Activated CD8-positive, alpha-beta memory T cell treated with anti-CD3 and anti-CD28 coated beads, Interleukin-2, amount 10 ng/mL, durations not matched to agents 7 days and 5 days (primary cell): ENCODE results near the gene HAND1. TPM values are rescaled to one million over a fixed set of nuclear protein-coding genes. Genes with fewer than 3 reads are reported as not detected.

ENCODE experiments used
- ATAC-seq: fragments of 150-1000 bp; cut with Tn5 transposase; one replicate; pipeline ENCODE4 v1.10.0; 2021; ENCODE audit warnings: moderate library complexity
- CTCF ChIA-PET: fragments of 350-600 bp; sonication (Branson Sonifier 250); formaldehyde crosslinking; loops from one replicate; lab custom pipeline; 2021; ENCODE audit warnings: antibody characterized with exemption; lab: Charles Lee
- DNase-seq: peaks from one replicate; pipeline ENCODE4 v3.0.0-alpha.2; 2020
- H3K27ac Mint-ChIP-seq: one replicate; pipeline ENCODE4 v1.8.0; 2021; ENCODE audit warnings: mild to moderate bottlenecking, mixed read lengths
- H3K27me3 Mint-ChIP-seq: one replicate; pipeline ENCODE4 v1.8.0; 2021; ENCODE audit warnings: mixed read lengths
- H3K36me3 Mint-ChIP-seq: one replicate; pipeline ENCODE4 v1.8.0; 2021; ENCODE audit warnings: mild to moderate bottlenecking, mixed read lengths
- H3K4me1 Mint-ChIP-seq: one replicate; pipeline ENCODE4 v1.8.0; 2021; ENCODE audit warnings: mixed read lengths
- H3K4me3 Mint-ChIP-seq: one replicate; pipeline ENCODE4 v1.8.0; 2021; ENCODE audit warnings: mild to moderate bottlenecking, moderate library complexity, mixed read lengths
- H3K9me3 Mint-ChIP-seq: one replicate; pipeline ENCODE4 v1.8.0; 2022; ENCODE audit warnings: low read depth, mixed read lengths
- total RNA-seq, 2 experiments: library from RNA; stranded (reverse); gene quantifications; one replicate each; pipeline ENCODE4 v1.2.3, GENCODE V29; 2021

HAND1 gene
- total RNA-seq, 2 experiments from 2014 or later, result not detected

DNA sequence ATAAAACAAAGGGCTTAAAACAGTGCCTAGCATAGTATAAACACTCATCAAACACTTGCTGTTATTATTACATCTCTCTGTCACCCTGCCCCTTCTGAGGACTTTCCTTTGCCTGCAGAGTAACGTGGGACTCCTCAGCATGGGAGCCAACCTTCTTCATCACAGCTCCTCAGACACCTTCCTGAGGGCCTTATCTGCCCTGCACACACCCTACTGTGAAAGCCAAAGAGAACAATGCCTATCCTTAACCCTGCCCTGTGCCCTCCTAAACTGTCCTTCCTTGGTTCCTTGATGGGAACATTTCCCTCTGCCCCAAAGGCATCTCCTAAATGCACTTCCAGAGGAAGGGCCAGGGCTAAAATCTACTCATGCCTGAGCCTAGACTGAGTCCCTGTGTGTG lies 20.6 kb upstream of the HAND1 start:
- CTCF ChIA-PET, result interaction anchor here (1.0 kb wide), 1 partner anchor 22 kb away, joined by 3 read pairs; no protein-coding TSS in a partner anchor

DNA sequence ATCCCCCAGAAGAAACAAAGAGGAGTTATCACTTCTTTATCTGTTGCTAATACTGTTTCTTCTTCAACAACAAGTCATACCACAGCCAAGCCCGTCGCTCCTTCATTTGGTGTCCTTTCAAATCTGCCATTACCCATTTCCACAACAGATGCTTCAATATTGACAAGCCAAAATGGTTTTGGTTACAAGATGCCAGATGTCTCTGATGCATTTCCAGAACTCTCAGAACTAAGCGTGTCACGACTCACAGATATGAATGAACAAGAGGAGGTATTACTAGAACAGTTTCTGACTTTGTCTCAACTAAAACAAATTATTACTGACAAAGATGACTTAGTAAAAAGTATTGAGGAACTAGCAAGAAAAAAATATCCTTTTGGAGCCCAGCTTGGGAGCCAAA lies 16.0 kb upstream of the HAND1 start:
- CTCF ChIA-PET, result interaction anchor here (1.1 kb wide), 1 partner anchor 26 kb away, joined by 3 read pairs; no protein-coding TSS in a partner anchor

More for the DNA sequence above, 20.6 kb upstream of the HAND1 start:
- no peak overlapping the region for H3K27ac Mint-ChIP-seq
- DNase-seq (no peak), ATAC-seq (no peak)
- no peaks in the 10 kb centered on the region for H3K36me3 Mint-ChIP-seq
- H3K27me3 Mint-ChIP-seq, result peaks cover 50% of the 10 kb centered on the region
- no peaks in the 10 kb centered on the region for H3K9me3 Mint-ChIP-seq
- H3K4me1 Mint-ChIP-seq, result peaks cover 10% of the 10 kb centered on the region
- H3K4me3 Mint-ChIP-seq, result no peak overlapping the region

DNA sequence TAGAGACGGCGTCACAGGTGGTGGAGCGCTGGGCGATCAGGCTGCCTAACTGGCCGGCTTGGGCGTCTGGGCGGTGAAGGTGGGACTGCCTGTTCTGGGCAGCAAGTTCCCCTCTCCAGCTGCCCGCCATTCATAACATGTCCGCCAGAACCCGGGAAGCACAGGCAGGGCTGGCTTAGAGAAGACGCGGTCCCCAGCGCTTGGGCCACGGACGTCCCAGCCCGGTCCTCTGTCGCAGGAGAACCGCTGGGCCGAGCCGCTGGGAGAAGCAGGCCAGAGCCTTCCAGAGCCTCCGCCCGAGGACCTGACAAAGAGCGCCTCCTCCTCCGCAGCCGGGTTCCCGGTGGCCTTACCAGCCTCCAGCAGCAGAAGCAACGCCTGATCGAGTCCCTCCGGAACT lies 15.2 kb upstream of the HAND1 start:
- peaks cover 56% of the 10 kb centered on the region for H3K27me3 Mint-ChIP-seq
- H3K36me3 Mint-ChIP-seq, result no peaks in the 10 kb centered on the region

More for the DNA sequence above, 16.0 kb upstream of the HAND1 start:
- H3K4me3 Mint-ChIP-seq, result no peak overlapping the region
- no peak overlapping the region for H3K27ac Mint-ChIP-seq
- H3K27me3 Mint-ChIP-seq, result peaks cover 52% of the 10 kb centered on the region
- DNase-seq (no peak), ATAC-seq (no peak)
- H3K9me3 Mint-ChIP-seq, result no peaks in the 10 kb centered on the region
- no peaks in the 10 kb centered on the region for H3K36me3 Mint-ChIP-seq
- H3K4me1 Mint-ChIP-seq, result no peaks in the 10 kb centered on the region

DNA sequence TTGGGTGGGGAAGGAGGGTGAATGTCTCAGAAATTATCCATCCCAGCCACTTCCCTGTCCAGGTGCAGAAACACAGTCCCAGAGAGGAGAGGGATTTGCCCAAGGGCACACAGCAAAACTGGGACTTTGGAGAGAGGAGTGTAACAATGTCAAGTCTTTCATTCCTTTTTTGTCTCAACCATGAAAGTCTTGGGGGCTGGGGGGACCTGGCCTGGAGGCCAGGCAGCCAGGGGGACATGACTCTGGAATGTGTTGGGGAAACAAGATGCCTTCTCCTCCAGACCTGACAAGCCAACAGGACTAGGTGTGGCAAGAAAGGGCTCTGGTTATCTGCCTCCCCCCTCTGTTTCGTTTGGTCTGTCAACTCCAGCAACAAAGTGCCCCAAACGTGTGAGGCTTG lies 13.9 kb upstream of the HAND1 start:
- no peak overlapping the region for H3K4me3 Mint-ChIP-seq
- peaks cover 60% of the 10 kb centered on the region for H3K27me3 Mint-ChIP-seq
- CTCF ChIA-PET, result no interaction called here
- peaks cover 8% of the 10 kb centered on the region for H3K4me1 Mint-ChIP-seq
- H3K9me3 Mint-ChIP-seq, result no peaks in the 10 kb centered on the region
- DNase-seq (no peak), ATAC-seq (no peak)
- H3K27ac Mint-ChIP-seq, result no peak overlapping the region
- H3K36me3 Mint-ChIP-seq, result no peaks in the 10 kb centered on the region

More for the DNA sequence above, 15.2 kb upstream of the HAND1 start:
- Mint-ChIP-seq H3K4me1 (no peaks in the 10 kb centered on the region), H3K27ac (no peak overlapping the region), H3K4me3 (no peak overlapping the region), H3K9me3 (no peaks in the 10 kb centered on the region)
- ATAC-seq (no peak), DNase-seq (no peak)
- CTCF ChIA-PET, result no interaction called here

DNA sequence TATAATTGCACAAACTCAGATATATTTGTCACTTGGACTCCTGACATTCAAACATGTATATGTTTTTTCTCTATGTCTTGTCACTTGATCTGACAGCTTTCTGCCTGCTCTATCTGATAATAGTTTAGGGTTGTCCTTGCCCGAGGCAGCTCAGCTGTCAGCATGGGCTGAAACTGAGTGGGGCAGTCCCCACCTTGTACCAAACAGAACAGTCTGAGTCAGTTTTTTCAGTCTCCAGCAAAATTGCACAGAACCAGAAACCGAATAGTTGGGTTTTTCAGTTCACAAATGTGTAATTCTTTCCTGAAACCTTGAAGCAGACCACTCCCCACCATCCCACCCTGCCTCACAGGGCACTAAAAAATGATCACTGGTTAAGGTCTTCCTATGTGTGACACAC lies 9.5 kb upstream of the HAND1 start:
- H3K27me3 Mint-ChIP-seq, result peaks cover 71% of the 10 kb centered on the region
- peaks cover 8% of the 10 kb centered on the region for H3K4me1 Mint-ChIP-seq
- H3K36me3 Mint-ChIP-seq, result no peaks in the 10 kb centered on the region
- CTCF ChIA-PET, result interaction anchor here (0.9 kb wide), 1 partner anchor 19 kb away, joined by 3 read pairs; no protein-coding TSS in a partner anchor
- DNase-seq, result peak; percentile 52
- no peak overlapping the region for H3K4me3 Mint-ChIP-seq
- no peaks in the 10 kb centered on the region for H3K9me3 Mint-ChIP-seq
- peak; percentile 63 for ATAC-seq
- no peak overlapping the region for H3K27ac Mint-ChIP-seq

DNA sequence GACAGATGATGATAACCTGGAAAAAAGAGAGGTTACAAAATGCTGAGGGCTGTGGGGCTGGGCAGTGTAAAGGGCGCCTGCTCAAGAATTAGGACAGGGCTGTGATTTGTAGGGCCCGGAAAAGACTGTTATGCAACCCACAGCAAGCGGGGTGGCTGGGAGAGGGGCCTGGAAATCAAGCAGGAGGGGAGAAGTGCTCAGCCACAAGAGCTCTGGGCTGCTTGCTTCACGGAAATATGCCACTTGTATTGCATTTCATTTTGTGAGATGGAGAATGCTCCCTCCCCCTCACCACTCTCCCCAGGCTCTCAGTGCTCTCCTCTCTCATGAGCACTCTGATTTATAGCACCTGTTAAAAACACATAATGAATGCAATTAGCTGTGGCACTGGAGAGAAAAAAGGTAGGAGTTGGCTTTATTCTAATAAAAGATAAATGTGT lies 8.4 kb upstream of the HAND1 start:
- DNase-seq (no peak), ATAC-seq (no peak)
- H3K36me3 Mint-ChIP-seq, result no peaks in the 10 kb centered on the region
- no peak overlapping the region for H3K27ac Mint-ChIP-seq
- H3K27me3 Mint-ChIP-seq, result peaks cover 79% of the 10 kb centered on the region
- no peak overlapping the region for H3K4me3 Mint-ChIP-seq
- CTCF ChIA-PET, result interaction anchor here (0.7 kb wide), 1 partner anchor 10 kb away, joined by 3 read pairs; no protein-coding TSS in a partner anchor
- no peaks in the 10 kb centered on the region for H3K9me3 Mint-ChIP-seq
- peaks cover 8% of the 10 kb centered on the region for H3K4me1 Mint-ChIP-seq

DNA sequence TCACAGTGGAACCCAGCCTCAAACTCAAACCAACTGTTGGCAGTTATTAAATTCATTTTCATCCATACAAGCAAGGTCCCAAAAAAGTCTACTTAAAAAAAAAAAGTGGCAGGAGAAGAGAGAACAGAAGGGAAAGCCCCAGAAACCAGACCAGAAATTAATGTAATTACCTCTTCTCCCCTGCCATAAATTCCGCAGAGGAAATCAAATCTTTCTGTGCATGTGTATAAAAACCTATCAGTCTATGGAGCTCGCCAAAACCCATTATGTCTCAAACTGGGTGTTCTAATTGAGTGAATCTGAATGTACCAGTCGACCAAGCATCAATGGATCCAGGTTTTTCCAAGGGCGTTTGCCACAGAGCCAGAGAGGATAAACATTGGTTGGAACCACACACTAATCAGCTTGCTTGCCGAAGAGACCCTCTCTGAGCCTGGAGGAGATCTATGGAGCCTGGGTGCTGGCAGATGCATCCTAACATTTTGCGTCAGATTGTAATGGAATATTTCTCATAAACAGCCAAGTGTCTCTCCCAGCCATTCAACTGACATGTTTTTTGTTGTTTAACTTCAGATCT lies 7.9 kb upstream of the HAND1 start:
- Mint-ChIP-seq H3K27me3 (peaks cover 84% of the 10 kb centered on the region), H3K4me3 (no peak overlapping the region), H3K4me1 (peaks cover 8% of the 10 kb centered on the region), H3K36me3 (no peaks in the 10 kb centered on the region), H3K9me3 (no peaks in the 10 kb centered on the region), H3K27ac (no peak overlapping the region)
- no peak for ATAC-seq
- no peak for DNase-seq
- CTCF ChIA-PET, result interaction anchor here (1.5 kb wide), 1 partner anchor 17 kb away, joined by 4 read pairs; no protein-coding TSS in a partner anchor

DNA sequence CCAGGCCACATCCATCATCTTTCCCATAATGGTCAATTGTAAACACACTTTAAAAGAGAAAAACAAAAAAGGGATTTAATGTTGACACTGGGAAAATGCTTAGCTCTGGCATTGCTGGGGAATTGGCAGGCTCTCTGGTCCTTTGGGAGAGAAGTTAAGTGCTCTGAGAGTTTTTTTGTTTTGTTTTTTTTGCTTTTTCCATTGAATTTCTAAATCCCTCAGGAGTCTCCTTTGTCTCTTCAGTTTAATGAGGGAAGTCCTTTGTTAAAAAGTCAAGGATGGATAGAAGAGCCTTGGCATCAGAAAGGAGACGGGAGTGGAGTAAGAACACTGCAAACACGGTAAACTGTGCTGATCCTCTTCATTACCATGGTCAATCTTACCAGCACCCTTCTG lies 7.1 kb upstream of the HAND1 start:
- Mint-ChIP-seq H3K4me1 (peaks cover 8% of the 10 kb centered on the region), H3K27me3 (peaks cover 87% of the 10 kb centered on the region), H3K9me3 (no peaks in the 10 kb centered on the region), H3K36me3 (no peaks in the 10 kb centered on the region), H3K27ac (no peak overlapping the region), H3K4me3 (no peak overlapping the region)
- CTCF ChIA-PET, result interaction anchor here (1.1 to 1.5 kb wide), 2 partner anchors 12 to 17 kb away, joined by 3 to 4 read pairs; no protein-coding TSS in a partner anchor
- no peak for DNase-seq
- no peak for ATAC-seq

DNA sequence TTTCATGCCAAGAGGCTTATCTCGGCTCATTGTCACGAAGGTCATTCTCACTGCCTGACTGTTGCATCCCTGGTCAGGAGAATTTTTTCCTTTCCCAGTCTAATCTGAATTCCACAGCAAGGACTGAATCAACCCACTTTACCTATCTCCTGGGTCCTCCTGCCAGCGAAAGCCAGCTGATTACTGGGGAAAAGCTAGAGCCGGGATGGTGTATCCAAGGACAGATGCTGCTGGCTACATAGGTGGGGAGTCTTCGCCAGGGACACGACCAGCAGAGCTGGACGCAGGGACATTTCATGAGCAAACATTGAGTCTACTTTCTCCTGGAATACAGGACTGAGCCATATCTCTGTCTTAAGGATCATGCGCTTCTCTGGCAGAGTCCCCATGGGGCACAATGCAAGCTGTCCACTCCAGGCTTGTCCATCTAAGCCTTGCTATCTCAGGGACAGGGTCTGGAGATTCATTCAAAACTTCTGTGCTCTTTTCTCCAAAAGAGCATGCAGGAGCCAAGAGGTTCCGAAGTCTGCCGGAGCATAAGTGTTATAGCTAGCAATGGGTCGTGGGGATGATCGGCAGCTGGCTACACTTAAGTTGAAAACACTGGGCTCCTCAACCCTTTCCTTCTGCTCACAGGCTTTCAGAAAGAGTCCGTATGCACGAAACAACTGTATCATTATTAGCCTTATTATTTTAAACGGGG lies 6.5 kb upstream of the HAND1 start:
- ATAC-seq (no peak), DNase-seq (no peak)
- no peak overlapping the region for H3K4me3 Mint-ChIP-seq
- H3K9me3 Mint-ChIP-seq, result no peaks in the 10 kb centered on the region
- H3K36me3 Mint-ChIP-seq, result no peaks in the 10 kb centered on the region
- H3K27me3 Mint-ChIP-seq, result peaks cover 87% of the 10 kb centered on the region
- H3K4me1 Mint-ChIP-seq, result peaks cover 10% of the 10 kb centered on the region
- CTCF ChIA-PET, result interaction anchor here (1.1 to 1.5 kb wide), 2 partner anchors 11 to 16 kb away, joined by 3 to 4 read pairs; no protein-coding TSS in a partner anchor
- H3K27ac Mint-ChIP-seq, result no peak overlapping the region

DNA sequence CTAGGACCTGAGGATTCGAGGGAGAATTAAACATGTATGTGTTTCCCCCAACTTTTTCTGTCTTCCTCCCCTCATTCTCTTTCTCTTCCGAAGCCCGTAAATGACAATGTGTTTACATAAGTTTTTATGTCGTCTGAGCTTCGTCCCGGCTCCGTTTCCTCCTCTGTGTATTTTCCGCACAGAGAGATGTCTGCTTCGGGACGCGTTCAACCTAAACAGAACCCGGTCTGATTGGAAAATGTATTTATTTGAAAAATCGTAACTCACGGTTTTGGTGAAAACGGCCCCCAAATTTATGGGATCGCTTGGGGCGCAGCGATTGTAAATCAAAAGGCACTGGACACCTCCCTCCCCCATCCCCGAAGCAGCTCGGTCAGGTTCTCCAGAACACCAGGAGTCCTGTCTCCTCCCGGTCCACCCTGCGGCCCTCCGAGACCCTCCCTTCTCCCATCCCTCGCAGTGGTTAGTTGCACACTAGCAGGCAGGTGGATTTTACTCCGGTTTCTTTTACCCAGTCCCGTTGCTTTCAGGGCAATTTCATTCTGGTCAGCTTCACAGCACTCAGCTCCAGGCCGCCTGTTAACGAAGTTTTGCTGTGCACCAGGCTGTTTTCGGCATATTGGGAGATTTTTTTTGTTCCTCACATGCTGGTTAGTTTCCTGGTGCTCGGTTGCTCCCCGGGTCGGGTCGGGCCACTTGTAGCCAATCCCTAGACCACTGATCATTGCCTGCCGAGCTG lies 5.8 kb upstream of the HAND1 start:
- Mint-ChIP-seq H3K36me3 (no peaks in the 10 kb centered on the region), H3K4me1 (peaks cover 12% of the 10 kb centered on the region), H3K4me3 (no peak overlapping the region), H3K9me3 (no peaks in the 10 kb centered on the region), H3K27me3 (peaks cover 90% of the 10 kb centered on the region), H3K27ac (no peak overlapping the region)
- DNase-seq (no peak), ATAC-seq (no peak)
- CTCF ChIA-PET, result interaction anchor here (1.1 to 1.8 kb wide), 2 partner anchors 10 to 18 kb away, joined by 3 to 9 read pairs; no protein-coding TSS in a partner anchor

DNA sequence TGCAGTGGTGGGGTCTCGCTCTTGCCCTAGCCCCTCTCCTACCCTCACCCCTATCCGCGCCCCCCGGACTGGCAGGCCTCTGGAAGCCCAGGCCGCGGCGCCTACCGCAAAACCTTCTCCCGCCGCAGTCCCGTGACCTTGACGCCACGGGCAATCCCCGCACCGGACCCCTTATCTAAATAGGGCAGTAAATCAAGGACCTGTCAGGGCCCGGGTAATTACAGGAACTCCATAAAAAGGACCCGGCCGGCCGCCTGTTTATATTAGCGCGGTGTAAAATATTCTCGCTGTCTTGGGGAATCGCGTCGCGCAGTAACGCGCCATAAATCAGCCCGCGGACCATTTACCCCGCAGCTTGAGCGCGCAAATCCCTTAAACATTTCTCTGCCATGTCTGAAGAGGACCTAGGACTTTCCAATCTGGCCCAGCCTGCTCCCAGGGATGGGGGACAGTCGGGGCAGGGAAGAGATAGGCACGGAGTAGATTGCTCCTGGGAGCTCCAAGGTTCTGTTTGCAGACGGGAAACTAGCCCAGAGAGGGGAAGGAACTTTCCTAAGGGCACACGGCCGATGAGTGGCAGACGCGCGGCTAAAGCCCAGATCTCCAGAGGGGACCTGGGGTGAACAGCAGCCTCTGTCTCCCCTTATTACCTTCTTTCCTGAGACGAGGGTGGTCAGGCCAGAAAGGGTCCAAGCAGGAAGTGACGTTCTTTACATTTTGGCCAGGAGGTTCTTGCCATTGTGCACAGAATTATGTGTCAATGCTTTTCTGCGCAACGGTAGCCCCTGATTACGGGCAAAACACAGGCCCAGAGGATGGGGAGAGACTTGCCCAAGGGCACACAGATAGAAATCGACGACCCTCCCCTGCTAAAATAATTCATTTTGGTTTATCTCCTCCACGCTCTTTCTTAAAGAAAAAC lies 4.8 kb upstream of the HAND1 start:
- ATAC-seq, result no peak
- H3K4me3 Mint-ChIP-seq, result no peak overlapping the region
- no peaks in the 10 kb centered on the region for H3K9me3 Mint-ChIP-seq
- peaks cover 95% of the 10 kb centered on the region for H3K27me3 Mint-ChIP-seq
- no peak overlapping the region for H3K27ac Mint-ChIP-seq
- H3K36me3 Mint-ChIP-seq, result no peaks in the 10 kb centered on the region
- DNase-seq, result no peak
- peaks cover 10% of the 10 kb centered on the region for H3K4me1 Mint-ChIP-seq
- CTCF ChIA-PET, result interaction anchor here (0.7 to 1.8 kb wide), 2 partner anchors 14 to 16 kb away, joined by 3 to 9 read pairs; no protein-coding TSS in a partner anchor

DNA sequence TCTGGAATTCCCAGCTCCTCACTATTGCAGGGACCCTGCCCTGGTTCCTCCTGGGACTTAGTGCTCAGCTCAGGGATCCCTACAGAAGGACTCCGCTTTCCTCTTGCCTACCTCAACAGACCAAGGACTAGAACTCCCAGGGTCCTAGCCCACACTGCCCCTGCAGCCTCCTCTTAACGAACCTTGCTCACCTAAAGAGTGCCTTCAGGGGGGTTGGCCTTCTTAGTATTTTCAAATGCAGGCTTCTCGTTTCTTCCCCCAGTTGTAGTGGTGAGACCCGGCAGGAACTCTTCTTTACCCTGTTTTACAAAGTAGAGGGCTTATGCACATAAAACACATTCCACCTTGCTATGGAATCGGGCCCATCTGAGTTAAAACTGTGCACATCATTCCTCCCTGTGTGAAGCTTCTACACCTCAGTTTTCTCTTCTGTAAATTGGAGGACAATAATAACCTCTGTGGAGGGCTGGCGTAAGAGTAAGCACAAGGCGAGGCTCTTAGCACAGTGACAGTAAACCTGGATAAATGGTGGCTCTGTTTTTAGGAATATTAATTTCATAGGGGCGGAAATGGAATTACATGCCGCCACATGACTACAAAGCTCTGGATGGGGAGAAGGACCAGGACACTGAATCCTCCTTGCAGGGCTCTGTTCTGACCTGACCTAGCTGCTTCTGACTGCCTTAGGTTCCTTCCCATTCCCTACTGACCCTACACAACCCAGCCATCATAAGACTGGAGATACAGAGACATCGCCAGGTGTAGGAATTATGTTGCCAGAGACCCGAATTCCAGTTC lies 3.8 kb upstream of the HAND1 start:
- H3K27ac Mint-ChIP-seq, result no peak overlapping the region

More for the DNA sequence above, 3.8 kb upstream of the HAND1 start:
- CTCF ChIA-PET, result no interaction called here
- Mint-ChIP-seq H3K4me1 (peaks cover 7% of the 10 kb centered on the region), H3K27me3 (peaks cover 95% of the 10 kb centered on the region), H3K36me3 (no peaks in the 10 kb centered on the region), H3K9me3 (no peaks in the 10 kb centered on the region), H3K4me3 (no peak overlapping the region)
- no peak for DNase-seq
- ATAC-seq, result no peak
